Neuron (in vitro differentiated cells): ENCODE data around the gene SEPTIN11.

Experiments
- H2AFZ ChIP-seq: one replicate; pipeline ENCODE4 v1.6.1; 2013; ENCODE audit warnings: low read depth, mild to moderate bottlenecking, inconsistent platforms, low read length, moderate library complexity
- H3K27me3 ChIP-seq: one replicate; pipeline ENCODE4 v1.6.1; 2013; ENCODE audit warnings: low read length; ENCODE audit not compliant: insufficient read depth
- H3K36me3 ChIP-seq: one replicate; pipeline ENCODE4 v1.6.1; 2013; ENCODE audit warnings: low read length; ENCODE audit not compliant: insufficient read depth
- H3K4me1 ChIP-seq: one replicate; pipeline ENCODE4 v1.6.1; 2013; ENCODE audit warnings: low read length; ENCODE audit not compliant: insufficient read depth
- H3K4me3 ChIP-seq: 2 replicates; pipeline ENCODE4 v1.5.1; 2013; ENCODE audit warnings: mild to moderate bottlenecking, low read length, moderate library complexity
- H3K9me3 ChIP-seq: one replicate; pipeline ENCODE4 v1.6.1; 2013; ENCODE audit warnings: low read length

SEPTIN11 gene

DNA sequence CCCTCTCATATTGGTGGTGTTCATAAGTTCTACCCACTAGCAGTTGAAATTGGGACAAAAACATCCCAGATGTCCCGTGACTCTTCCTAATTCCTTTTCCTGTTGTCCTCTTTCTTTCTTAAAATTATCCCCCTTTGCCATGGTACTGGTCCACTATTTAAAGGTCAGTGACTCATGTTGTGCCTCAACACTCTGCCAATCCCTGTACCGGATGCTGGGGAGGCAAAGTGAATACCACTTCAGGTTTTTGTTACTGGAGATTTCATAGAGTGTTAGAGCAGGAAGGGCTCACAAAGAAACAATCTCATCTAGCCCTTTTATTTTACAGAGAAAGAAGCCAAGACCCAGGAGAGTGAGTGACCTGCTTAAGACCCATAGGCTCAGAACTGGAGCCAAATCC is 24.6 kb downstream of the SEPTIN11 start:
- H3K27me3 ChIP-seq = no peaks in the 10 kb centered on the region
- peaks cover 8% of the 10 kb centered on the region for H3K9me3 ChIP-seq
- no peak overlapping the region for H2AFZ ChIP-seq
- no peak overlapping the region for H3K4me3 ChIP-seq
- H3K4me1 ChIP-seq = peaks cover 8% of the 10 kb centered on the region
- H3K36me3 ChIP-seq = peaks cover 19% of the 10 kb centered on the region

GRCh38 chr4:76977113-76977512 is 27.6 kb downstream of the SEPTIN11 start:
- Histone ChIP-seq H3K4me1 (peaks cover 20% of the 10 kb centered on the region), H3K4me3 (no peak overlapping the region), H3K36me3 (peaks cover 19% of the 10 kb centered on the region), H2AFZ (no peak overlapping the region), H3K9me3 (peaks cover 8% of the 10 kb centered on the region), H3K27me3 (no peaks in the 10 kb centered on the region)

GRCh38 chr4:76977736-76978350 is 28.3 kb downstream of the SEPTIN11 start:
- Histone ChIP-seq H2AFZ (no peak overlapping the region), H3K27me3 (no peaks in the 10 kb centered on the region), H3K36me3 (peaks cover 19% of the 10 kb centered on the region), H3K4me3 (no peak overlapping the region), H3K9me3 (peaks cover 8% of the 10 kb centered on the region), H3K4me1 (peaks cover 20% of the 10 kb centered on the region)

GRCh38 chr4:76979236-76979635 is 29.7 kb downstream of the SEPTIN11 start:
- no peaks in the 10 kb centered on the region for H3K27me3 ChIP-seq

DNA sequence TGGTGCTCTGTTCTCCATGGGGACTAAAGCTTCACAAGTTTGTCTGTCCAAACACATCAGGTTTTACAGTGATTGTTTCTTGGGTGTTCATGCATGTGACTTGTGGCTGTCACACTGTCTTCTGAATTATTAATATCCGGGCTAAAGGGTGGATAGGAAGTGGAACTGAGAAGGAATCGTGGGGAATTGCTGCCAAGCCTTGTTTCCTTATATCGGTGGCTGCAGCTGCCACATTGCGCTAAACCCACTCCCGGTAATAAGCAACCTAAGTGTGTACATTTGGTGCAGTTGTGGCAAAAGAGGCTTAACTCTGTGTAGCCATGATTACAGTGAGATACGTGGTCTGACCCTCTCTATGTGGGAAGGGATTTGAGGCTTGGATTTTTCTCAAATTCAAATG is 30.7 kb downstream of the SEPTIN11 start:
- no peak overlapping the region for H3K4me3 ChIP-seq
- H2AFZ ChIP-seq = no peak overlapping the region
- peaks cover 6% of the 10 kb centered on the region for H3K9me3 ChIP-seq
- H3K36me3 ChIP-seq = peaks cover 8% of the 10 kb centered on the region
- H3K27me3 ChIP-seq = no peaks in the 10 kb centered on the region
- peaks cover 31% of the 10 kb centered on the region for H3K4me1 ChIP-seq

More at GRCh38 chr4:76979236-76979635, 29.7 kb downstream of the SEPTIN11 start:
- no peak overlapping the region for H3K4me3 ChIP-seq
- H3K36me3 ChIP-seq = peaks cover 16% of the 10 kb centered on the region
- H3K9me3 ChIP-seq = peaks cover 8% of the 10 kb centered on the region
- peaks cover 21% of the 10 kb centered on the region for H3K4me1 ChIP-seq
- no peak overlapping the region for H2AFZ ChIP-seq

- Histone ChIP-seq H3K4me3 (no peak overlapping the region), H3K9me3 (no peaks in the 10 kb centered on the region), H3K36me3 (peaks cover 2% of the 10 kb centered on the region), H2AFZ (no peak overlapping the region), H3K4me1 (peaks cover 44% of the 10 kb centered on the region), H3K27me3 (no peaks in the 10 kb centered on the region)
Observed at GRCh38 chr4:76981644-76982043, 32.1 kb downstream of the SEPTIN11 start.

- H3K4me1 ChIP-seq = peaks cover 44% of the 10 kb centered on the region
- H3K9me3 ChIP-seq = no peaks in the 10 kb centered on the region
- peaks cover 2% of the 10 kb centered on the region for H3K36me3 ChIP-seq
- H2AFZ ChIP-seq = no peak overlapping the region
- H3K27me3 ChIP-seq = no peaks in the 10 kb centered on the region
- no peak overlapping the region for H3K4me3 ChIP-seq
Observed at GRCh38 chr4:76982638-76983584, 33.4 kb downstream of the SEPTIN11 start.

DNA sequence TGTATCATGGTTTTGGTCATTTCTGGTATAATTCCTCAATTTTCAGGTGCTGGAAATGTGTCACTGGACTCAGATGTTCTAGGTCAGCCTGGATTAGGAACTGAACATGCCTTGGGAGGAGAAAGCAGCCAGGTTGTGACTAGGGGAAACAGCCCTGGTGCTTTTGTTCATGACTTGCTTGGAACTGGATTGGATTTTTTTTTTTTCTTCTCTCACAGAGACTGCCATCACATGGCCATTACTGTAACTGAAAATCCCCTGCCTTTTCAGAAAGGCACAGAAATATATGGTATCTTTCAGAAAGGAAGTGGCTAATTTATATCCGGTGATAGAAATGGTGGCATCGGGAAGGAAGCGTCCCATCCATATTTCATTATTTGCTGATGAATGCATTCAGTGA is 34.6 kb downstream of the SEPTIN11 start:
- peaks cover 44% of the 10 kb centered on the region for H3K4me1 ChIP-seq
- H3K4me3 ChIP-seq = no peak overlapping the region
- H2AFZ ChIP-seq = no peak overlapping the region
- H3K36me3 ChIP-seq = peaks cover 2% of the 10 kb centered on the region
- no peaks in the 10 kb centered on the region for H3K27me3 ChIP-seq
- H3K9me3 ChIP-seq = no peaks in the 10 kb centered on the region

- Histone ChIP-seq H2AFZ (no peak overlapping the region), H3K9me3 (peaks cover 4% of the 10 kb centered on the region), H3K4me1 (peaks cover 44% of the 10 kb centered on the region), H3K27me3 (no peaks in the 10 kb centered on the region), H3K4me3 (no peak overlapping the region), H3K36me3 (peaks cover 5% of the 10 kb centered on the region)
Observed at GRCh38 chr4:76984788-76985211, 35.2 kb downstream of the SEPTIN11 start.

- H3K4me3 ChIP-seq = no peak overlapping the region
- H3K27me3 ChIP-seq = no peaks in the 10 kb centered on the region
- peaks cover 6% of the 10 kb centered on the region for H3K36me3 ChIP-seq
Observed at GRCh38 chr4:76987153-76987591, 37.6 kb downstream of the SEPTIN11 start.

GRCh38 chr4:76987685-76988084 is 38.1 kb downstream of the SEPTIN11 start:
- no peaks in the 10 kb centered on the region for H3K27me3 ChIP-seq
- H2AFZ ChIP-seq = no peak overlapping the region
- H3K4me3 ChIP-seq = no peak overlapping the region
- H3K9me3 ChIP-seq = peaks cover 10% of the 10 kb centered on the region
- peaks cover 24% of the 10 kb centered on the region for H3K4me1 ChIP-seq
- peaks cover 6% of the 10 kb centered on the region for H3K36me3 ChIP-seq

More at GRCh38 chr4:76987153-76987591, 37.6 kb downstream of the SEPTIN11 start:
- Histone ChIP-seq H2AFZ (no peak overlapping the region), H3K9me3 (peaks cover 10% of the 10 kb centered on the region), H3K4me1 (peaks cover 24% of the 10 kb centered on the region)

- Histone ChIP-seq H3K27me3 (no peaks in the 10 kb centered on the region), H3K4me1 (peaks cover 20% of the 10 kb centered on the region), H2AFZ (no peak overlapping the region), H3K9me3 (peaks cover 10% of the 10 kb centered on the region), H3K4me3 (no peak overlapping the region), H3K36me3 (peaks cover 8% of the 10 kb centered on the region)
Observed at GRCh38 chr4:76989391-76990061, 40.0 kb downstream of the SEPTIN11 start.
